PC-9 (cell line): ENCODE results near the gene HNRNPA0. TPM values are rescaled to one million over a fixed set of nuclear protein-coding genes. Genes with fewer than 3 reads are reported as not detected.

ENCODE experiments used
- BruUV-seq: library from RNA; stranded (reverse); fragments of 400-500 nt; replicated peaks from 2 replicates; lab custom pipeline; 2021; lab: Mats Ljungman, UMichigan
- CTCF ChIA-PET: fragments of 300-600 bp; sonication (Branson Sonifier 250); formaldehyde crosslinking; loops from one replicate; lab custom pipeline; 2022; ENCODE audit warnings: antibody characterized with exemption; lab: Charles Lee
- POLR2A ChIA-PET: fragments of 300-600 bp; sonication (Branson Sonifier 250); formaldehyde crosslinking; loops from one replicate; lab custom pipeline; 2022; ENCODE audit warnings: antibody characterized with exemption; ENCODE audit not compliant: unreplicated experiment; lab: Charles Lee
- DNase-seq, 2 experiments: peaks; one replicate each; pipeline versions ENCODE4 v3.0.0 to v3.0.0-alpha.2; 2015 to 2022; ENCODE audit warnings: mixed read lengths in 1 of 2
- H2AFZ ChIP-seq: fragments of 200-600 bp; sonication (generic); 2 replicates; pipeline ENCODE4 v1.8.1; 2017; ENCODE audit warnings: antibody characterized with exemption
- H3F3A ChIP-seq: fragments of 200-600 bp; sonication (generic); 2 replicates; pipeline ENCODE4 v1.8.1; 2017; ENCODE audit warnings: antibody characterized with exemption, mild to moderate bottlenecking, low read depth; ENCODE audit not compliant: insufficient read depth
- H3K27ac ChIP-seq: fragments of 200-600 bp; sonication (generic); 2 replicates; pipeline ENCODE4 v1.6.1; 2016; ENCODE audit warnings: mixed run types
- H3K27me3 ChIP-seq: fragments of 200-600 bp; sonication (generic); 2 replicates; pipeline ENCODE4 v1.6.1; 2016; ENCODE audit warnings: low read depth, mixed run types; ENCODE audit not compliant: insufficient read depth
- H3K36me3 ChIP-seq: fragments of 200-600 bp; sonication (generic); 2 replicates; pipeline ENCODE4 v1.6.1; 2016; ENCODE audit warnings: low read depth, mixed run types
- H3K4me1 ChIP-seq: fragments of 200-600 bp; sonication (generic); replicated peaks from 2 replicates; pipeline ENCODE4 v1.6.1; 2016; ENCODE audit warnings: mixed run types; ENCODE audit not compliant: insufficient read depth
- H3K4me2 ChIP-seq: fragments of 200-600 bp; sonication (generic); 2 replicates; pipeline ENCODE4 v1.6.1; 2017; ENCODE audit warnings: mixed run types
- H3K4me3 ChIP-seq: fragments of 200-600 bp; sonication (generic); 2 replicates; pipeline ENCODE4 v1.6.1; 2016; ENCODE audit warnings: mixed run types
- H3K79me2 ChIP-seq: fragments of 200-600 bp; sonication (generic); 2 replicates; pipeline ENCODE4 v1.6.1; 2017; ENCODE audit warnings: low read depth, mixed run types
- H3K9me2 ChIP-seq: fragments of 200-600 bp; sonication (generic); 2 replicates; pipeline ENCODE4 v1.8.1; 2017; ENCODE audit warnings: mild to moderate bottlenecking; ENCODE audit not compliant: insufficient read depth
- H3K9me3 ChIP-seq: fragments of 200-600 bp; sonication (generic); 2 replicates; pipeline ENCODE4 v1.8.1; 2016; ENCODE audit warnings: low read depth; ENCODE audit not compliant: insufficient read depth
- H4K20me1 ChIP-seq: fragments of 200-600 bp; sonication (generic); 2 replicates; pipeline ENCODE4 v1.8.1; 2017; ENCODE audit not compliant: insufficient read depth
- EZH2 ChIP-seq: fragments of 200-600 bp; sonication (generic); IDR thresholded peaks from 2 replicates; pipeline ENCODE4 v1.8.0; 2017; ENCODE audit warnings: antibody characterized with exemption, low read depth
- intact Hi-C: fragments of 100-400 bp; cut with micrococcal nuclease; formaldehyde crosslinking; loops from one replicate; pipeline ENCODE4 v1.10.0; 2022; ENCODE audit not compliant: unreplicated experiment
- total RNA-seq: library from RNA; stranded (reverse); gene quantifications from 2 replicates; pipeline ENCODE4 v1.2.3, GENCODE V29; 2021
- TF ChIP-seq, protein P1 (sequence below): fragments of 200-600 bp; sonication (generic); conservative IDR thresholded peaks from 2 replicates; pipeline ENCODE4 v1.6.1; 2017; ENCODE audit warnings: mixed run types, antibody characterized with exemption, mild to moderate bottlenecking, moderate library complexity

Gene HNRNPA0
- total RNA-seq, 1 experiment from 2014 or later = 27.8 TPM

DNA sequence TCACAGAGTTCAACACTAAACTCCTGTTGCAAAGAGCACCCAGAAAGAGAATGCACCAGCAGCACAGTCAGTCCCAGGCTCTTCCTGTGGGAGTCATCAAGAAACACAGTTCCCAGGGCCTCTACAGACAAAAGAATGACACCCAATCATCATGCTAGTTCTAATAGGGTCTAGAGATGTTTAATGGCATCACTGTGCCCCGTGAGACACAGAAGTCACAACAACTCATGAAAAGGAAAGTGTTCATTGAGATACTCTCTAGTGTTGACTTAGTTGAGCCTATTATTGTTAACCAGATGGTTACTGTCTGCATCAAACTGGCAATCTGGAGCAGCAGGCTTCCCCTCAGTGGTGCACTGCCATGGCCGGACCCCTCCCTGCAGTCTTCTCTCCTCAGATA is 19.8 kb downstream of the HNRNPA0 start:
- intact Hi-C loops = loop anchor here (10.0 kb wide), 2 partner anchors 410 to 930 kb away; no protein-coding TSS in a partner anchor
- H3F3A ChIP-seq = peaks cover 24% of the 10 kb centered on the region
- peaks cover 13% of the 10 kb centered on the region; the same call in 1 of the 2 replicates for H3K9me3 ChIP-seq
- H3K4me3 ChIP-seq = no peak overlapping the region
- no peaks in the 10 kb centered on the region for H3K79me2 ChIP-seq
- H3K4me1 ChIP-seq = peaks cover 52% of the 10 kb centered on the region
- TF ChIP-seq, protein P1, sequence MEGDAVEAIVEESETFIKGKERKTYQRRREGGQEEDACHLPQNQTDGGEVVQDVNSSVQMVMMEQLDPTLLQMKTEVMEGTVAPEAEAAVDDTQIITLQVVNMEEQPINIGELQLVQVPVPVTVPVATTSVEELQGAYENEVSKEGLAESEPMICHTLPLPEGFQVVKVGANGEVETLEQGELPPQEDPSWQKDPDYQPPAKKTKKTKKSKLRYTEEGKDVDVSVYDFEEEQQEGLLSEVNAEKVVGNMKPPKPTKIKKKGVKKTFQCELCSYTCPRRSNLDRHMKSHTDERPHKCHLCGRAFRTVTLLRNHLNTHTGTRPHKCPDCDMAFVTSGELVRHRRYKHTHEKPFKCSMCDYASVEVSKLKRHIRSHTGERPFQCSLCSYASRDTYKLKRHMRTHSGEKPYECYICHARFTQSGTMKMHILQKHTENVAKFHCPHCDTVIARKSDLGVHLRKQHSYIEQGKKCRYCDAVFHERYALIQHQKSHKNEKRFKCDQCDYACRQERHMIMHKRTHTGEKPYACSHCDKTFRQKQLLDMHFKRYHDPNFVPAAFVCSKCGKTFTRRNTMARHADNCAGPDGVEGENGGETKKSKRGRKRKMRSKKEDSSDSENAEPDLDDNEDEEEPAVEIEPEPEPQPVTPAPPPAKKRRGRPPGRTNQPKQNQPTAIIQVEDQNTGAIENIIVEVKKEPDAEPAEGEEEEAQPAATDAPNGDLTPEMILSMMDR = no peak
- no peak for TF ChIP-seq EZH2
- DNase-seq = no peak
- POLR2A ChIA-PET = no interaction called here
- H4K20me1 ChIP-seq = no peaks in the 10 kb centered on the region
- no peaks in the 10 kb centered on the region for H3K9me2 ChIP-seq
- H3K4me2 ChIP-seq = peak overlapping the region; percentile 78; the same call in 1 of the 2 replicates
- BruUV-seq = no TSS peak
- H3K27ac ChIP-seq = no peak overlapping the region
- CTCF ChIA-PET = no interaction called here
- no peak overlapping the region for H2AFZ ChIP-seq
- H3K27me3 ChIP-seq = no peaks in the 10 kb centered on the region
- H3K36me3 ChIP-seq = no peaks in the 10 kb centered on the region

DNA sequence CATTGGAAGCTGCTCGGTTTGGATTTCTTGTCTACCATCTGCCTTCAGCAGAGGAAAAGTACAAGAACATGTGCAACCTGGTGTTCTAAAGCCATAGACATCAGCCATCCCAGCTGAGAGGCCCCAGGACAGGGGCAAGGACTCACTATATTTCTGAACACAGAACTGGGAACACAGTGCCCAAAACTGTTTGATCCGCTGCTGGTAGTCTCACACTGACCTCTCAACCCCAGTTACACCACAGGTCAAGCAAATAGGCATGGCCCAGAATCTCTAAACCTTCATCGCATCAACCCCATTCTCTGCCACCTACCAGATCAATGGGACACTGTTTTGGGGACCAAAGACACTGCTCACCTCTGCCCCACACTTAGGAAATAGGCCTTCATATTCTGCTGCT is 20.2 kb downstream of the HNRNPA0 start:
- Histone ChIP-seq H3F3A (peaks cover 24% of the 10 kb centered on the region), H3K36me3 (no peaks in the 10 kb centered on the region), H3K4me3 (no peak overlapping the region), H3K9me3 (peaks cover 10% of the 10 kb centered on the region; the same call in 1 of the 2 replicates), H3K9me2 (no peaks in the 10 kb centered on the region), H4K20me1 (no peaks in the 10 kb centered on the region), H3K79me2 (no peaks in the 10 kb centered on the region), H3K4me2 (no peak overlapping the region), H2AFZ (no peak overlapping the region), H3K4me1 (peaks cover 52% of the 10 kb centered on the region), H3K27ac (no peak overlapping the region), H3K27me3 (no peaks in the 10 kb centered on the region)
- intact Hi-C loops = loop anchor here (10.0 kb wide), 2 partner anchors 409 to 929 kb away; no protein-coding TSS in a partner anchor
- BruUV-seq = no TSS peak
- ChIA-PET POLR2A (no interaction called here), CTCF (no interaction called here)
- DNase-seq = no peak
- TF ChIP-seq EZH2 = no peak
- TF ChIP-seq, protein P1 = no peak

DNA sequence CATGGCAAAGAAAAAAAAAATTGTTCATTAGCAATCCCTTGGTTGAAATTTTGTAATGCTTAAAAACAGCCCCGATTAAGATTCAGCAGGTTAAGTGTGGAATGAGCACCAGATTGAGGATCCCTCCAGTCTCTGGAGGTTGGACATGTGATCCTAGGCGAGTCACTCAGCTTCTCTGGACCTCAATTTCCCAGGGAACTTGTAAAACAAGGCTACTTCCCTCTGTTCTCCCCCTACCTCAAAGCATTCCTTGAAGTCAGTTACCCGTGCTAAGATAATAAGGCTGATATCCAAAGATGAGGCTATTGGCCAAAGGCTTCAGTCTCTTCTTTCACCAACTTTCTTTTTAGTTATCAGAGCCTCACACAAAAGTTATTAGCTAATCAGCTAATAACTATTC is 21.2 kb downstream of the HNRNPA0 start:
- Histone ChIP-seq H3K27me3 (no peaks in the 10 kb centered on the region), H2AFZ (no peak overlapping the region), H3K4me2 (no peak overlapping the region), H3K9me2 (no peaks in the 10 kb centered on the region), H3K9me3 (peaks cover 1% of the 10 kb centered on the region; the same call in 1 of the 2 replicates), H3F3A (peaks cover 15% of the 10 kb centered on the region), H4K20me1 (no peaks in the 10 kb centered on the region), H3K36me3 (no peaks in the 10 kb centered on the region), H3K4me1 (peaks cover 47% of the 10 kb centered on the region), H3K27ac (no peak overlapping the region), H3K79me2 (no peaks in the 10 kb centered on the region), H3K4me3 (no peak overlapping the region)
- peak; percentile 9 to 73 for DNase-seq
- intact Hi-C loops = loop anchor here (10.0 kb wide), 2 partner anchors 408 to 928 kb away; no protein-coding TSS in a partner anchor
- ChIA-PET CTCF (no interaction called here), POLR2A (no interaction called here)
- no TSS peak for BruUV-seq
- no peak for TF ChIP-seq EZH2
- TF ChIP-seq, protein P1 = no peak
